Measurements from ENCODE around the gene CBARP.

Gene CBARP

GRCh38 chr19:1225440-1226226 lies 12.2 kb downstream of the CBARP start:
- Mint-ChIP-seq H3K27me3 (no peaks in the 10 kb centered on the region), H3K36me3 (ENCODE audit: low read depth) (no peaks in the 10 kb centered on the region), H3K27ac (no peak overlapping the region), H3K9me3 (no peaks in the 10 kb centered on the region), H3K4me1 (ENCODE audit: low read depth) (no peaks in the 10 kb centered on the region), H3K4me3 (no peak overlapping the region)

- Mint-ChIP-seq H3K9me3 (no peaks in the 10 kb centered on the region), H3K27me3 (no peaks in the 10 kb centered on the region), H3K4me1 (ENCODE audit: low read depth) (no peaks in the 10 kb centered on the region), H3K36me3 (ENCODE audit: low read depth) (no peaks in the 10 kb centered on the region), H3K27ac (no peak overlapping the region), H3K4me3 (no peak overlapping the region)
These were observed 13.0 kb downstream of the CBARP start for GRCh38 chr19:1224847-1225246.

- no peaks in the 10 kb centered on the region for H3K36me3 Mint-ChIP-seq (ENCODE audit: low read depth)
- no peak overlapping the region for H3K27ac Mint-ChIP-seq
- H3K27me3 Mint-ChIP-seq: no peaks in the 10 kb centered on the region
- no peaks in the 10 kb centered on the region for H3K9me3 Mint-ChIP-seq
- H3K4me3 Mint-ChIP-seq: no peak overlapping the region
- H3K4me1 Mint-ChIP-seq (ENCODE audit: low read depth): no peaks in the 10 kb centered on the region
These were observed 13.6 kb downstream of the CBARP start for GRCh38 chr19:1224047-1224825.

GRCh38 chr19:1223018-1223855 lies 14.6 kb downstream of the CBARP start:
- Mint-ChIP-seq H3K4me1 (ENCODE audit: low read depth) (no peaks in the 10 kb centered on the region), H3K36me3 (ENCODE audit: low read depth) (no peaks in the 10 kb centered on the region), H3K27ac (no peak overlapping the region), H3K9me3 (no peaks in the 10 kb centered on the region), H3K27me3 (no peaks in the 10 kb centered on the region), H3K4me3 (no peak overlapping the region)

- Mint-ChIP-seq H3K27ac (no peak overlapping the region), H3K27me3 (no peaks in the 10 kb centered on the region), H3K4me1 (ENCODE audit: low read depth) (no peaks in the 10 kb centered on the region), H3K9me3 (no peaks in the 10 kb centered on the region), H3K36me3 (ENCODE audit: low read depth) (no peaks in the 10 kb centered on the region), H3K4me3 (no peak overlapping the region)
These were observed 15.4 kb downstream of the CBARP start for GRCh38 chr19:1222394-1222793.

GRCh38 chr19:1221904-1222255 lies 15.9 kb downstream of the CBARP start:
- Mint-ChIP-seq H3K27ac (no peak overlapping the region), H3K36me3 (ENCODE audit: low read depth) (no peaks in the 10 kb centered on the region), H3K27me3 (no peaks in the 10 kb centered on the region), H3K4me3 (no peak overlapping the region), H3K9me3 (no peaks in the 10 kb centered on the region), H3K4me1 (ENCODE audit: low read depth) (no peaks in the 10 kb centered on the region)

GRCh38 chr19:1220976-1221903 lies 16.6 kb downstream of the CBARP start:
- H3K27ac Mint-ChIP-seq: no peak overlapping the region
- H3K9me3 Mint-ChIP-seq: no peaks in the 10 kb centered on the region
- H3K36me3 Mint-ChIP-seq (ENCODE audit: low read depth): no peaks in the 10 kb centered on the region
- no peaks in the 10 kb centered on the region for H3K4me1 Mint-ChIP-seq (ENCODE audit: low read depth)
- H3K4me3 Mint-ChIP-seq: no peak overlapping the region
- H3K27me3 Mint-ChIP-seq: no peaks in the 10 kb centered on the region

- no peak overlapping the region for H3K27ac Mint-ChIP-seq
- H3K9me3 Mint-ChIP-seq: no peaks in the 10 kb centered on the region
- H3K4me1 Mint-ChIP-seq (ENCODE audit: low read depth): no peaks in the 10 kb centered on the region
- H3K36me3 Mint-ChIP-seq (ENCODE audit: low read depth): no peaks in the 10 kb centered on the region
- no peak overlapping the region for H3K4me3 Mint-ChIP-seq
- no peaks in the 10 kb centered on the region for H3K27me3 Mint-ChIP-seq
These were observed 17.3 kb downstream of the CBARP start for GRCh38 chr19:1220477-1220930.

GRCh38 chr19:1219786-1220476 lies 17.9 kb downstream of the CBARP start:
- Mint-ChIP-seq H3K4me3 (no peak overlapping the region), H3K4me1 (ENCODE audit: low read depth) (no peaks in the 10 kb centered on the region), H3K27ac (no peak overlapping the region), H3K27me3 (no peaks in the 10 kb centered on the region), H3K36me3 (ENCODE audit: low read depth) (no peaks in the 10 kb centered on the region), H3K9me3 (no peaks in the 10 kb centered on the region)

- H3K4me3 Mint-ChIP-seq: no peak overlapping the region
- peaks cover 4% of the 10 kb centered on the region for H3K4me1 Mint-ChIP-seq (ENCODE audit: low read depth)
- H3K27ac Mint-ChIP-seq: no peak overlapping the region
- no peaks in the 10 kb centered on the region for H3K27me3 Mint-ChIP-seq
- H3K9me3 Mint-ChIP-seq: no peaks in the 10 kb centered on the region
- peaks cover under 1% of the 10 kb centered on the region for H3K36me3 Mint-ChIP-seq (ENCODE audit: low read depth)
These were observed 18.8 kb downstream of the CBARP start for GRCh38 chr19:1218751-1219567.

GRCh38 chr19:1217366-1217765 lies 20.4 kb downstream of the CBARP start:
- peak overlapping the region; percentile 55 for H3K27ac Mint-ChIP-seq

GRCh38 chr19:1216756-1217155 lies 21.0 kb downstream of the CBARP start:
- Mint-ChIP-seq H3K9me3 (no peaks in the 10 kb centered on the region), H3K4me3 (no peak overlapping the region), H3K4me1 (ENCODE audit: low read depth) (peaks cover 16% of the 10 kb centered on the region), H3K36me3 (ENCODE audit: low read depth) (peaks cover 9% of the 10 kb centered on the region), H3K27me3 (no peaks in the 10 kb centered on the region), H3K27ac (peak overlapping the region; percentile 55)

More at GRCh38 chr19:1217366-1217765, 20.4 kb downstream of the CBARP start:
- Mint-ChIP-seq H3K4me3 (no peak overlapping the region), H3K4me1 (ENCODE audit: low read depth) (peaks cover 14% of the 10 kb centered on the region), H3K27me3 (no peaks in the 10 kb centered on the region), H3K9me3 (no peaks in the 10 kb centered on the region), H3K36me3 (ENCODE audit: low read depth) (peaks cover 9% of the 10 kb centered on the region)
